ENCODE measurements around the gene PRDM16. TPM values are rescaled to one million over a fixed set of nuclear protein-coding genes. Genes with fewer than 3 reads are reported as not detected.

The PRDM16 gene
- total and polyA plus RNA-seq, 4 donors = 0.05 to 0.67 (median 0.19) TPM

- DNase-seq (ENCODE audit: low spot score) = no peak
- WGBS = 68% methylated on average over 47 of the region's 47 CpGs
- Histone ChIP-seq H3K4me1 (ENCODE audit: control insufficient read depth in 4 of 4, insufficient read depth in 4 of 4, low read length in 3 of 4) (no peaks in the 10 kb centered on the region), H3K27ac (ENCODE audit: low read depth in 1 of 2, low read length in 2 of 2) (no peak overlapping the region), H3K4me3 (ENCODE audit: low read depth in 1 of 3, low read length in 3 of 3) (no peak overlapping the region), H3K36me3 (ENCODE audit: control insufficient read depth in 4 of 4, insufficient read depth in 3 of 4, low read depth in 1 of 4, low read length in 3 of 4) (no peaks in the 10 kb centered on the region), H3K27me3 (ENCODE audit: control insufficient read depth in 4 of 4, insufficient read depth in 4 of 4, low read length in 3 of 4) (peaks cover 0 to 5% (median 0%) of the 10 kb centered on the region in 4 donors), H3K9me3 (ENCODE audit: control insufficient read depth in 4 of 4, low read length in 3 of 4) (peaks cover 0 to 8% (median 5%) of the 10 kb centered on the region in 4 donors), H3K9ac (ENCODE audit: low read depth in 1 of 2, low read length in 2 of 2) (no peak overlapping the region)
- TF ChIP-seq FOXA2 (IDR thresholded peaks at IDR 0.05) = no peak
- TF ChIP-seq NR2F2 (IDR thresholded peaks at IDR 0.05) = no peak
- TF ChIP-seq RXRA (IDR thresholded peaks at IDR 0.05) = no peak
- TF ChIP-seq FOXA1 (IDR thresholded peaks at IDR 0.05) = no peak
- no peak for TF ChIP-seq EGR1 (IDR thresholded peaks at IDR 0.05; ENCODE audit: low read depth in 2 of 2)
- no peak for TF ChIP-seq GABPA (IDR thresholded peaks at IDR 0.05 in 1 of 2, conservative IDR thresholded peaks at IDR 0.05 in 1 of 2)
Observed at GRCh38 chr1:3240524-3241235, 171.7 kb downstream of the PRDM16 start.

- Histone ChIP-seq H3K9me3 (ENCODE audit: control insufficient read depth in 4 of 4, low read length in 3 of 4) (peaks cover 0 to 8% (median 5%) of the 10 kb centered on the region in 4 donors), H3K4me3 (ENCODE audit: low read depth in 1 of 3, low read length in 3 of 3) (no peak overlapping the region), H3K27me3 (ENCODE audit: control insufficient read depth in 4 of 4, insufficient read depth in 4 of 4, low read length in 3 of 4) (peaks cover 0 to 10% (median 0%) of the 10 kb centered on the region in 4 donors), H3K27ac (ENCODE audit: low read depth in 1 of 2, low read length in 2 of 2) (no peak overlapping the region), H3K4me1 (ENCODE audit: control insufficient read depth in 4 of 4, insufficient read depth in 4 of 4, low read length in 3 of 4) (no peaks in the 10 kb centered on the region), H3K9ac (ENCODE audit: low read depth in 1 of 2, low read length in 2 of 2) (no peak overlapping the region), H3K36me3 (ENCODE audit: control insufficient read depth in 4 of 4, insufficient read depth in 3 of 4, low read depth in 1 of 4, low read length in 3 of 4) (no peaks in the 10 kb centered on the region)
- TF ChIP-seq FOXA2 (IDR thresholded peaks at IDR 0.05) (no peak), RAD21 (IDR thresholded peaks at IDR 0.05) (no peak), HNF4A (conservative IDR thresholded peaks at IDR 0.05) (no peak), EGR1 (IDR thresholded peaks at IDR 0.05; ENCODE audit: low read depth in 2 of 2) (no peak), RXRA (IDR thresholded peaks at IDR 0.05) (no peak), TAF1 (conservative IDR thresholded peaks at IDR 0.05) (no peak), MAX (IDR thresholded peaks at IDR 0.05) (no peak), JUND (IDR thresholded peaks at IDR 0.05) (no peak), HNF4G (IDR thresholded peaks at IDR 0.05) (no peak), YY1 (IDR thresholded peaks at IDR 0.05) (no peak), SP1 (IDR thresholded peaks at IDR 0.05) (no peak)
- TF ChIP-seq, protein P1, sequence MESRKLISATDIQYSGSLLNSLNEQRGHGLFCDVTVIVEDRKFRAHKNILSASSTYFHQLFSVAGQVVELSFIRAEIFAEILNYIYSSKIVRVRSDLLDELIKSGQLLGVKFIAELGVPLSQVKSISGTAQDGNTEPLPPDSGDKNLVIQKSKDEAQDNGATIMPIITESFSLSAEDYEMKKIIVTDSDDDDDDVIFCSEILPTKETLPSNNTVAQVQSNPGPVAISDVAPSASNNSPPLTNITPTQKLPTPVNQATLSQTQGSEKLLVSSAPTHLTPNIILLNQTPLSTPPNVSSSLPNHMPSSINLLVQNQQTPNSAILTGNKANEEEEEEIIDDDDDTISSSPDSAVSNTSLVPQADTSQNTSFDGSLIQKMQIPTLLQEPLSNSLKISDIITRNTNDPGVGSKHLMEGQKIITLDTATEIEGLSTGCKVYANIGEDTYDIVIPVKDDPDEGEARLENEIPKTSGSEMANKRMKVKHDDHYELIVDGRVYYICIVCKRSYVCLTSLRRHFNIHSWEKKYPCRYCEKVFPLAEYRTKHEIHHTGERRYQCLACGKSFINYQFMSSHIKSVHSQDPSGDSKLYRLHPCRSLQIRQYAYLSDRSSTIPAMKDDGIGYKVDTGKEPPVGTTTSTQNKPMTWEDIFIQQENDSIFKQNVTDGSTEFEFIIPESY (IDR thresholded peaks at IDR 0.05) = no peak
- no peak for DNase-seq (ENCODE audit: low spot score)
- WGBS = 86% methylated on average over 17 of the region's 17 CpGs
Observed at GRCh38 chr1:3241236-3241550, 172.2 kb downstream of the PRDM16 start.

DNA sequence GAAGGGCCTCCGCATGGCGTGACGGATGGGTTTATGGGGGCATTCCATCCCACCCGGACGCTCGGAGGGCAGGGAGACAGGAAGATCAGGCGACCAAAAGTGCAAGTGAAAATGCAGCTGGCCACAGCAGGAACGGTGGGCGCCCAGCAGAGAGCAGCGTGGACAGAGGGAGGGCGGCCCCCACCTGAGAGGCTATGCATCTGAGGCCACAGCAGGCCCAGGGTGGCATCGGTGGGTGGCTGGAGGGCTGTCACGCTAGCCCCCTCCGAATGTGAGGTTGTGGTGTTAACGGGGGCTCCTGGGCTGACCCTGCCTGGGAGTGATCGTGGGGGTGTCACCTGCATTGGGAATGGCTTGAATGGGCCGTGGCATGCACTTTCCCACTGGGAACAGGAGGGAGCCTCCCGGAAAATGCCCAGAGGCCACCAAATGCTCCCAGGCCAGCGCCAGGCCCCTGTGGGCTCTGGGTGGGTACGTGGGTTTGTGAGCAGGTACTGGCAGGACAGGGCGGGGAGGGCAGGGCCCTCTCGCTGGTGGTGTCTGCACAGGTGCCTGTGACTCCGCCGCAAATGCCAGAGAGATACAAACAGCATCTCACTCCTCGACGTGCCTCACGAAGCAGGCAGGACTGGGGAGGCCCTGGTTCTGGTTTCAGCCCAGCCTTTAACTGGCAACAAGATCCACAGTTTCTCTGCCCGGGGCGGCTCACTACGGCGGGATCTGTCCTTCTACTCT, 172.8 kb downstream of the PRDM16 start:
- H3K9ac ChIP-seq (ENCODE audit: low read depth in 1 of 2, low read length in 2 of 2) = no peak overlapping the region
- H3K4me1 ChIP-seq (ENCODE audit: control insufficient read depth in 4 of 4, insufficient read depth in 4 of 4, low read length in 3 of 4) = no peaks in the 10 kb centered on the region
- 90% methylated on average over 31 of the region's 31 CpGs for WGBS
- no peak for DNase-seq (ENCODE audit: low spot score)
- no peak for TF ChIP-seq GABPA (IDR thresholded peaks at IDR 0.05 in 1 of 2, conservative IDR thresholded peaks at IDR 0.05 in 1 of 2)
- no peak overlapping the region for H3K4me3 ChIP-seq (ENCODE audit: low read depth in 1 of 3, low read length in 3 of 3)
- peaks cover 0 to 13% (median 0%) of the 10 kb centered on the region in 4 donors for H3K27me3 ChIP-seq (ENCODE audit: control insufficient read depth in 4 of 4, insufficient read depth in 4 of 4, low read length in 3 of 4)
- H3K27ac ChIP-seq (ENCODE audit: low read depth in 1 of 2, low read length in 2 of 2) = no peak overlapping the region
- peaks cover 0 to 8% (median 5%) of the 10 kb centered on the region in 4 donors for H3K9me3 ChIP-seq (ENCODE audit: control insufficient read depth in 4 of 4, low read length in 3 of 4)
- H3K36me3 ChIP-seq (ENCODE audit: control insufficient read depth in 4 of 4, insufficient read depth in 3 of 4, low read depth in 1 of 4, low read length in 3 of 4) = no peaks in the 10 kb centered on the region
